GM06990 (cell line): ENCODE data around the gene ADGRB2.

Source experiments
- DNase-seq: peaks from one replicate; pipeline ENCODE4 v3.0.0-alpha.2; 2011; ENCODE audit not compliant: insufficient read length; ENCODE audit errors: extremely low read depth
- H3K27me3 ChIP-seq: replicated peaks from 2 replicates; pipeline ENCODE4 v1.6.0; 2011; ENCODE audit warnings: low read length; ENCODE audit not compliant: control insufficient read depth, insufficient read depth
- H3K36me3 ChIP-seq: 2 replicates; pipeline ENCODE4 v1.5.1; 2011; ENCODE audit warnings: low read length; ENCODE audit not compliant: control insufficient read depth, insufficient read depth
- H3K4me3 ChIP-seq: replicated peaks from 2 replicates; pipeline ENCODE4 v1.5.1; 2011; ENCODE audit warnings: low read depth, mild to moderate bottlenecking, control low read depth, low read length
- TF ChIP-seq, protein P1 (sequence below): IDR thresholded peaks from 2 replicates; pipeline ENCODE4 v1.5.1; 2011; ENCODE audit warnings: low read length, control low read depth, mild to moderate bottlenecking, inconsistent platforms; ENCODE audit not compliant: insufficient read depth, poor library complexity, severe bottlenecking

ADGRB2 gene

DNA sequence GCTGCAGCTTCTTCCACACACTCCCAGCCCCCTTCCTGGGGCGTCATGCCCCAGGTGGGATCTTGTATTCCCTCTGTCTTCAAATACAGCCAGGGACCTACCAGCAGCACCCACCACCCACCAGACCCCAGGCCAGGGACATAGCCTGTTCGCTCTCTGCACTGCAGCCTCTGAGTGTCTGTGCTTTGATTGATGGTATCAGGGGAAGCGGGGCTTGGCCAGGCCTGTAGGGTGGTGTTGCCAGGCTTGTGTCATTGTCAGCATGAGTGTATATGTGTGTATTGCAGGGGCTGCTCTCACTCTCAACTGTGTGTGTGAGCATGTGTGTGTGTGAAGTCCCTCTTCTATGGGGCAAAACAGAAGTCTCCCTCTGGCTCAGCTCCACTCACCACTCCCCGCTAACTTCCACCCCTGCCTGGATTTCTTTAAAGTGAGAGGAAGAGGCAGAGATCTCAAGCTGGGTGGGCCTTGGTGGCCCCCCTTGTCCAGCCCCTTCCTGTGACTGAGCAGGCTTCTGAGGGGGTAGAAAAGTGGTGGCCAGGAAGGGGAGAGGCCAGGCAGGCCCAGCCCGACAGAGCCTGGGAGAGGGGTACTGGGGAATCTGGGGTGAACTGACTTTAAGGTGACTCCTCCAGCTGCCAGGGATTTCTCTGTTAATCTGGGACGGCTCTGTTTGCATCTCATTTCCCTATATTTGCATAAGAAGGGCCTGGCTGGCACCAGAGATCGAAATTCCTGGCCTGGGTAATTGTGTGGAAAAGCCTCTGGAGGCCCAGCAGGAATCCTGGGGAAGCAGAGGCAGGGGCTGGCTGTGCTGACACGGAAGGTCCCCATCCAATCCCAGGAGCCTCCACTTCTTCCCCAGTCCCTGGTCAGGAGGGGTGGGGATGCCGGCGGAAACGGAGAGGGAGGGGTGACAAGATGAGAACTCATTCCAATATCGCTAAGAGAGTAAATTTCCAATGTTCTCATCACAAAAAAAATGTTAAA, 18.6 kb upstream of the ADGRB2 start:
- no peak for DNase-seq
- H3K27me3 ChIP-seq = no peaks in the 10 kb centered on the region
- H3K36me3 ChIP-seq = no peaks in the 10 kb centered on the region
- TF ChIP-seq, protein P1, sequence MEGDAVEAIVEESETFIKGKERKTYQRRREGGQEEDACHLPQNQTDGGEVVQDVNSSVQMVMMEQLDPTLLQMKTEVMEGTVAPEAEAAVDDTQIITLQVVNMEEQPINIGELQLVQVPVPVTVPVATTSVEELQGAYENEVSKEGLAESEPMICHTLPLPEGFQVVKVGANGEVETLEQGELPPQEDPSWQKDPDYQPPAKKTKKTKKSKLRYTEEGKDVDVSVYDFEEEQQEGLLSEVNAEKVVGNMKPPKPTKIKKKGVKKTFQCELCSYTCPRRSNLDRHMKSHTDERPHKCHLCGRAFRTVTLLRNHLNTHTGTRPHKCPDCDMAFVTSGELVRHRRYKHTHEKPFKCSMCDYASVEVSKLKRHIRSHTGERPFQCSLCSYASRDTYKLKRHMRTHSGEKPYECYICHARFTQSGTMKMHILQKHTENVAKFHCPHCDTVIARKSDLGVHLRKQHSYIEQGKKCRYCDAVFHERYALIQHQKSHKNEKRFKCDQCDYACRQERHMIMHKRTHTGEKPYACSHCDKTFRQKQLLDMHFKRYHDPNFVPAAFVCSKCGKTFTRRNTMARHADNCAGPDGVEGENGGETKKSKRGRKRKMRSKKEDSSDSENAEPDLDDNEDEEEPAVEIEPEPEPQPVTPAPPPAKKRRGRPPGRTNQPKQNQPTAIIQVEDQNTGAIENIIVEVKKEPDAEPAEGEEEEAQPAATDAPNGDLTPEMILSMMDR = no peak
- no peak overlapping the region for H3K4me3 ChIP-seq

- no peak for DNase-seq
- Histone ChIP-seq H3K27me3 (no peaks in the 10 kb centered on the region), H3K4me3 (no peak overlapping the region), H3K36me3 (no peaks in the 10 kb centered on the region)
- TF ChIP-seq, protein P1 = no peak
Measured at GRCh38 chr1:31781756-31782371, 17.7 kb upstream of the ADGRB2 start.

DNA sequence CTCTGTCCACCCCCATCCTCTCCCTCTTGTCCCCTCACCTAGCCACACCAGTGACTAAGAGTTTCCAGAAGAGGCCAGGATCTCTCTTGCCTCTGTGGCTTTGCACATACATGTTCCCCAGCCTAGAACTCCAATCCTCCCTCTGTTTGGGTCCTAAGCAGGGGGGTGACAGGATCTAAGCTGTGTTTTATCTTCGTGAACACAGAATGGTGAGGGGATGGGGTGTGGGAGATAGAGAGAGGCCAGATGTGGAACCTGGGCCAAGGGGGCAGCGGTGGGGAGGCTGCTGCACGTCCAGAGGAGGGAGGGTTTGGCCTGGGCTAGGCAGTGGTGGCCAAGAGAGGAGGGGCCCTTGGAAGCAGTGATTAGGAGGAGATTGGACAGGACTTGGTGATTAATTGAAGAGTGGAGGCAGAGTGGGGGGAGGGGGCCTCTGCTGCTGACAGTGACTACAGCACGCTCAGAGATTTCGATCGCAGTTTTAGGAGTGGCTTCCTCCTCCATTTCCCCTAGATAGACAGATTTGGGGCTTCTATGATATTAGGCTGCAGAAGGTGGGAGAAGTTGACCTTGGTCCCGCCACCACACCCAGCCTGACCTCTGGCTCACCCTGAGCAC, 17.1 kb upstream of the ADGRB2 start:
- no peaks in the 10 kb centered on the region for H3K27me3 ChIP-seq
- TF ChIP-seq, protein P1 = no peak

DNA sequence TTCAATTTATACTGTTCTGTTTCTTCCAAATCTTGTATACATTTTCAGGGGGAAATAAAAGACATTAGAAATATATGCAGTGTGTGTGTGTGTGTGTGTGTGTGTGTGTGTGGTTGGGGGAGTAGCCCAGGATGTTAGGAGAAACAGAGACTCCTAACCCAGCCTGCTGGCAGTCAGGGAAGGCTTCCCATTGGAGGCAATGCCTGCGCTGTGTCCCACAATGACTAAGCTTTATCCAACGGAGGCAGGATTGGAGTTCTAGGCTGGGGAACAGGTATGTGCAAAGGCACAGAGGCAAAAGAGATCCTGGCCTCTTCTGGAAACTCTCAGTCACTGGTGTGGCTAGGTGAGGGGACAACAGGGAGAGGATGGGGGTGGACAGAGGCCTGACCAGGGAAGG, 16.5 kb upstream of the ADGRB2 start:
- TF ChIP-seq, protein P1 = no peak
- H3K27me3 ChIP-seq = no peaks in the 10 kb centered on the region; the same call in 1 of the 2 replicates
- no peaks in the 10 kb centered on the region for H3K36me3 ChIP-seq
- no peak for DNase-seq
- no peak overlapping the region for H3K4me3 ChIP-seq

More for the DNA sequence above, 17.1 kb upstream of the ADGRB2 start:
- Histone ChIP-seq H3K4me3 (no peak overlapping the region), H3K36me3 (no peaks in the 10 kb centered on the region)
- no peak for DNase-seq

GRCh38 chr1:31779687-31780086, 15.5 kb upstream of the ADGRB2 start:
- H3K36me3 ChIP-seq = no peaks in the 10 kb centered on the region
- TF ChIP-seq, protein P1 = no peak
- H3K4me3 ChIP-seq = no peak overlapping the region
- no peaks in the 10 kb centered on the region; the same call in 1 of the 2 replicates for H3K27me3 ChIP-seq
- DNase-seq = no peak
